ENCODE data around the gene ATAD1.
"Not testable (repeated sequence)": the region's sequence is repeated elsewhere in the genome, so short reads cannot be mapped to it uniquely, and the experiment has no call there.

The ATAD1 gene

GRCh38 chr10:87861566-87861952, 43.5 kb upstream of the ATAD1 start:
- Histone ChIP-seq H3K4me3 (ENCODE audit: low read depth in 1 of 2, low read length in 2 of 2) (peak overlapping the region; percentile 98 to 99), H3K27me3 (ENCODE audit: low read depth, low read length) (no peaks in the 10 kb centered on the region), H3K4me1 (ENCODE audit: control insufficient read depth in 1 of 2, insufficient read depth in 2 of 2, low read length in 2 of 2) (no peaks in the 10 kb centered on the region), H3K36me3 (ENCODE audit: control insufficient read depth in 1 of 2, insufficient read depth in 2 of 2, low read length in 2 of 2) (no peaks in the 10 kb centered on the region), H3K9me3 (ENCODE audit: control insufficient read depth in 1 of 2, low read length in 2 of 2) (no peaks in the 10 kb centered on the region), H3K27ac (ENCODE audit: low read length) (peak overlapping the region; percentile 93)

- Histone ChIP-seq H3K4me3 (ENCODE audit: low read depth in 1 of 2, low read length in 2 of 2) (peak overlapping the region; percentile 98 to 99), H3K27me3 (ENCODE audit: low read depth, low read length) (no peaks in the 10 kb centered on the region)
Observed at GRCh38 chr10:87860816-87861403, 42.9 kb upstream of the ATAD1 start.

GRCh38 chr10:87860156-87860795, 42.2 kb upstream of the ATAD1 start:
- H3K9me3 ChIP-seq (ENCODE audit: control insufficient read depth in 1 of 2, low read length in 2 of 2) = no peaks in the 10 kb centered on the region
- H3K4me1 ChIP-seq (ENCODE audit: control insufficient read depth in 1 of 2, insufficient read depth in 2 of 2, low read length in 2 of 2) = no peaks in the 10 kb centered on the region
- H3K36me3 ChIP-seq (ENCODE audit: control insufficient read depth in 1 of 2, insufficient read depth in 2 of 2, low read length in 2 of 2) = no peaks in the 10 kb centered on the region
- no peak overlapping the region for H3K27ac ChIP-seq (ENCODE audit: low read length)
- H3K27me3 ChIP-seq (ENCODE audit: low read depth, low read length) = no peaks in the 10 kb centered on the region
- no peak overlapping the region for H3K4me3 ChIP-seq (ENCODE audit: low read depth in 1 of 2, low read length in 2 of 2)

More at GRCh38 chr10:87860816-87861403, 42.9 kb upstream of the ATAD1 start:
- H3K36me3 ChIP-seq (ENCODE audit: control insufficient read depth in 1 of 2, insufficient read depth in 2 of 2, low read length in 2 of 2) = no peaks in the 10 kb centered on the region
- H3K4me1 ChIP-seq (ENCODE audit: control insufficient read depth in 1 of 2, insufficient read depth in 2 of 2, low read length in 2 of 2) = no peaks in the 10 kb centered on the region
- no peaks in the 10 kb centered on the region for H3K9me3 ChIP-seq (ENCODE audit: control insufficient read depth in 1 of 2, low read length in 2 of 2)
- H3K27ac ChIP-seq (ENCODE audit: low read length) = no peak overlapping the region

GRCh38 chr10:87855665-87856064, 37.6 kb upstream of the ATAD1 start:
- H3K27me3 ChIP-seq (ENCODE audit: low read depth, low read length); H3K4me3 ChIP-seq (ENCODE audit: low read depth in 1 of 2, low read length in 2 of 2); H3K36me3 ChIP-seq (ENCODE audit: control insufficient read depth in 1 of 2, insufficient read depth in 2 of 2, low read length in 2 of 2); H3K4me1 ChIP-seq (ENCODE audit: control insufficient read depth in 1 of 2, insufficient read depth in 2 of 2, low read length in 2 of 2); H3K9me3 ChIP-seq (ENCODE audit: control insufficient read depth in 1 of 2, low read length in 2 of 2); H3K27ac ChIP-seq (ENCODE audit: low read length): not testable (repeated sequence)

GRCh38 chr10:87855247-87855646, 37.2 kb upstream of the ATAD1 start:
- H3K27ac ChIP-seq (ENCODE audit: low read length); H3K27me3 ChIP-seq (ENCODE audit: low read depth, low read length); H3K4me3 ChIP-seq (ENCODE audit: low read depth in 1 of 2, low read length in 2 of 2); H3K9me3 ChIP-seq (ENCODE audit: control insufficient read depth in 1 of 2, low read length in 2 of 2); H3K4me1 ChIP-seq (ENCODE audit: control insufficient read depth in 1 of 2, insufficient read depth in 2 of 2, low read length in 2 of 2); H3K36me3 ChIP-seq (ENCODE audit: control insufficient read depth in 1 of 2, insufficient read depth in 2 of 2, low read length in 2 of 2): not testable (repeated sequence)

- H3K4me1 ChIP-seq (ENCODE audit: control insufficient read depth in 1 of 2, insufficient read depth in 2 of 2, low read length in 2 of 2) = peaks cover 4 to 5% of the 10 kb centered on the region in 2 donors
- no peak overlapping the region for H3K27ac ChIP-seq (ENCODE audit: low read length)
- no peaks in the 10 kb centered on the region for H3K9me3 ChIP-seq (ENCODE audit: control insufficient read depth in 1 of 2, low read length in 2 of 2)
- H3K36me3 ChIP-seq (ENCODE audit: control insufficient read depth in 1 of 2, insufficient read depth in 2 of 2, low read length in 2 of 2) = no peaks in the 10 kb centered on the region
- no peaks in the 10 kb centered on the region for H3K27me3 ChIP-seq (ENCODE audit: low read depth, low read length)
- no peak overlapping the region for H3K4me3 ChIP-seq (ENCODE audit: low read depth in 1 of 2, low read length in 2 of 2)
Observed at GRCh38 chr10:87852089-87852488, 34.1 kb upstream of the ATAD1 start.

- Histone ChIP-seq H3K4me1 (ENCODE audit: control insufficient read depth in 1 of 2, insufficient read depth in 2 of 2, low read length in 2 of 2) (peaks cover 4 to 5% of the 10 kb centered on the region in 2 donors), H3K27me3 (ENCODE audit: low read depth, low read length) (no peaks in the 10 kb centered on the region), H3K36me3 (ENCODE audit: control insufficient read depth in 1 of 2, insufficient read depth in 2 of 2, low read length in 2 of 2) (no peaks in the 10 kb centered on the region), H3K27ac (ENCODE audit: low read length) (no peak overlapping the region), H3K9me3 (ENCODE audit: control insufficient read depth in 1 of 2, low read length in 2 of 2) (no peaks in the 10 kb centered on the region), H3K4me3 (ENCODE audit: low read depth in 1 of 2, low read length in 2 of 2) (no peak overlapping the region)
Observed at GRCh38 chr10:87850742-87851205, 32.7 kb upstream of the ATAD1 start.

- Histone ChIP-seq H3K36me3 (ENCODE audit: control insufficient read depth in 1 of 2, insufficient read depth in 2 of 2, low read length in 2 of 2) (no peaks in the 10 kb centered on the region), H3K4me1 (ENCODE audit: control insufficient read depth in 1 of 2, insufficient read depth in 2 of 2, low read length in 2 of 2) (peaks cover 4 to 5% of the 10 kb centered on the region in 2 donors), H3K9me3 (ENCODE audit: control insufficient read depth in 1 of 2, low read length in 2 of 2) (no peaks in the 10 kb centered on the region), H3K27ac (ENCODE audit: low read length) (no peak overlapping the region), H3K4me3 (ENCODE audit: low read depth in 1 of 2, low read length in 2 of 2) (no peak overlapping the region), H3K27me3 (ENCODE audit: low read depth, low read length) (no peaks in the 10 kb centered on the region)
Observed at GRCh38 chr10:87849001-87849400, 31.0 kb upstream of the ATAD1 start.

GRCh38 chr10:87847550-87847949, 29.5 kb upstream of the ATAD1 start:
- Histone ChIP-seq H3K27me3 (ENCODE audit: low read depth, low read length) (no peaks in the 10 kb centered on the region), H3K27ac (ENCODE audit: low read length) (no peak overlapping the region), H3K4me1 (ENCODE audit: control insufficient read depth in 1 of 2, insufficient read depth in 2 of 2, low read length in 2 of 2) (peaks cover 4 to 5% of the 10 kb centered on the region in 2 donors), H3K36me3 (ENCODE audit: control insufficient read depth in 1 of 2, insufficient read depth in 2 of 2, low read length in 2 of 2) (no peaks in the 10 kb centered on the region), H3K9me3 (ENCODE audit: control insufficient read depth in 1 of 2, low read length in 2 of 2) (no peaks in the 10 kb centered on the region), H3K4me3 (ENCODE audit: low read depth in 1 of 2, low read length in 2 of 2) (no peak overlapping the region)

GRCh38 chr10:87846711-87847110, 28.7 kb upstream of the ATAD1 start:
- H3K4me3 ChIP-seq (ENCODE audit: low read depth in 1 of 2, low read length in 2 of 2); H3K36me3 ChIP-seq (ENCODE audit: control insufficient read depth in 1 of 2, insufficient read depth in 2 of 2, low read length in 2 of 2); H3K27me3 ChIP-seq (ENCODE audit: low read depth, low read length); H3K4me1 ChIP-seq (ENCODE audit: control insufficient read depth in 1 of 2, insufficient read depth in 2 of 2, low read length in 2 of 2); H3K27ac ChIP-seq (ENCODE audit: low read length); H3K9me3 ChIP-seq (ENCODE audit: control insufficient read depth in 1 of 2, low read length in 2 of 2): not testable (repeated sequence)

GRCh38 chr10:87846023-87846422, 28.0 kb upstream of the ATAD1 start:
- no peaks in the 10 kb centered on the region for H3K9me3 ChIP-seq (ENCODE audit: control insufficient read depth in 1 of 2, low read length in 2 of 2)
- H3K4me1 ChIP-seq (ENCODE audit: control insufficient read depth in 1 of 2, insufficient read depth in 2 of 2, low read length in 2 of 2) = peaks cover 0 to 3% of the 10 kb centered on the region in 2 donors
- H3K27ac ChIP-seq (ENCODE audit: low read length) = no peak overlapping the region
- no peaks in the 10 kb centered on the region for H3K27me3 ChIP-seq (ENCODE audit: low read depth, low read length)
- no peak overlapping the region for H3K4me3 ChIP-seq (ENCODE audit: low read depth in 1 of 2, low read length in 2 of 2)
- H3K36me3 ChIP-seq (ENCODE audit: control insufficient read depth in 1 of 2, insufficient read depth in 2 of 2, low read length in 2 of 2) = no peaks in the 10 kb centered on the region

GRCh38 chr10:87845624-87845998, 27.6 kb upstream of the ATAD1 start:
- no peaks in the 10 kb centered on the region for H3K4me1 ChIP-seq (ENCODE audit: control insufficient read depth in 1 of 2, insufficient read depth in 2 of 2, low read length in 2 of 2)
- no peak overlapping the region for H3K27ac ChIP-seq (ENCODE audit: low read length)
- no peak overlapping the region for H3K4me3 ChIP-seq (ENCODE audit: low read depth in 1 of 2, low read length in 2 of 2)
- no peaks in the 10 kb centered on the region for H3K9me3 ChIP-seq (ENCODE audit: control insufficient read depth in 1 of 2, low read length in 2 of 2)
- H3K27me3 ChIP-seq (ENCODE audit: low read depth, low read length) = no peaks in the 10 kb centered on the region
- no peaks in the 10 kb centered on the region for H3K36me3 ChIP-seq (ENCODE audit: control insufficient read depth in 1 of 2, insufficient read depth in 2 of 2, low read length in 2 of 2)
